Measurements from ENCODE around the gene PODXL2. TPM values are rescaled to one million over a fixed set of nuclear protein-coding genes. Genes with fewer than 3 reads are reported as not detected.

The PODXL2 gene
- total and polyA plus RNA-seq, 2 of the 8 experiments (the other 6 are each of a cell fraction or from before 2014, with no cell fraction given), result 27.6 to 31.6 TPM

- peaks cover 0 to 6% (median 1%) of the 10 kb centered on the region in 4 experiments; a peak in 1 of 7 replicates for H3K27me3 ChIP-seq (replicated peaks in 1 of 4; ENCODE audit: control insufficient read depth in 3 of 4, extremely low read depth in 1 of 4, insufficient read depth in 3 of 4, low read length in 3 of 4)
- peaks cover 0 to 20% of the 10 kb centered on the region in 2 experiments; a peak in 1 of 4 replicates for H3K79me2 ChIP-seq (ENCODE audit: control insufficient read depth in 1 of 2, insufficient read depth in 2 of 2, low read length in 2 of 2)
- H3K4me2 ChIP-seq (ENCODE audit: insufficient read depth in 1 of 2, low read depth in 2 of 2, low read length in 2 of 2), result peak overlapping the region; percentile 92 to 96
- CTCF ChIA-PET (ENCODE audit: partially characterized antibody), result interaction anchor here (0.7 to 9.2 kb wide), 3 partner anchors 10 to 32 kb away, joined by 3 to 77 read pairs (median 4); no protein-coding TSS in a partner anchor
- no peak overlapping the region for H3K27ac ChIP-seq (ENCODE audit: low read depth, low read length)
- no peak overlapping the region for H2BK5ac ChIP-seq (ENCODE audit: low read depth, low read length)
- no peak overlapping the region for H4K8ac ChIP-seq (ENCODE audit: extremely low read depth, insufficient read depth, low read length)
- peaks cover 14% of the 10 kb centered on the region for H3K79me1 ChIP-seq (ENCODE audit: low read depth, low read length)
- H3K23ac ChIP-seq (ENCODE audit: insufficient read length), result no peak overlapping the region
- H3K14ac ChIP-seq (ENCODE audit: insufficient read length), result no peak overlapping the region
- H2BK12ac ChIP-seq (ENCODE audit: low read depth, low read length), result no peak overlapping the region
- no peaks in the 10 kb centered on the region; a peak in 1 of 8 replicates for H3K36me3 ChIP-seq (ENCODE audit: control insufficient read depth in 2 of 4, insufficient read depth in 4 of 4, low read length in 3 of 4)
- POLR2A ChIA-PET (ENCODE audit: partially characterized antibody), result interaction anchor here (1.0 to 5.5 kb wide), 8 partner anchors 8 to 89 kb away, joined by 3 to 48 read pairs (median 4); partner anchors contain the start of gene MCM2
- no peak overlapping the region for H3K4ac ChIP-seq (replicated peaks; ENCODE audit: insufficient read length, low read depth, low read length)
- peak overlapping the region in 3 of 4 experiments; percentile 63 to 72 (median 67); a peak in 5 of 7 replicates for H3K9ac ChIP-seq (replicated peaks in 1 of 4; ENCODE audit: extremely low read depth in 1 of 4, low read depth in 3 of 4, low read length in 3 of 4)
- no peak for TF ChIP-seq MAX (IDR thresholded peaks at IDR 0.05)
- peak; percentile 32 for TF ChIP-seq KDM4A (IDR thresholded peaks at IDR 0.05; ENCODE audit: low read depth, low read length, severe bottlenecking)
- peak; percentile 29 for TF ChIP-seq ASH2L (IDR thresholded peaks at IDR 0.05; ENCODE audit: low read length)
- no peak for TF ChIP-seq NRF1 (IDR thresholded peaks at IDR 0.05; ENCODE audit: low read depth, low read length)
- no peak for TF ChIP-seq CHD1 (IDR thresholded peaks at IDR 0.05; ENCODE audit: low read depth, low read length)
- peak; percentile 17 for TF ChIP-seq TAF7 (optimal IDR thresholded peaks at IDR 0.05; ENCODE audit: borderline replicate concordance, low read depth, low read length)
- TF ChIP-seq PHF8 (conservative IDR thresholded peaks at IDR 0.05; ENCODE audit: low read depth, low read length), result peak; percentile 43; the same call in 1 of the 2 replicates
- TF ChIP-seq EZH2 (IDR thresholded peaks at IDR 0.05; ENCODE audit: low read depth, low read length, severe bottlenecking), result no peak
- H3K23me2 ChIP-seq (ENCODE audit: low read depth, low read length), result peaks cover 16% of the 10 kb centered on the region; the same call in 1 of the 2 replicates
- 0% methylated on average over 11 of the region's 41 CpGs; no CpG with 5 or more reads in 1 of the 2 experiments for WGBS, 2 experiments (ENCODE audit: extremely low coverage in 1 of 2, insufficient coverage in 1 of 2, insufficient read length in 1 of 2, insufficient replicate concordance in 2 of 2, low coverage in 1 of 2, low lambda C conversion rate in 2 of 2, missing lambda C conversion rate in 1 of 2)
- peak overlapping the region; percentile 68 to 81 (median 75) for H3K4me3 ChIP-seq (ENCODE audit: extremely low read depth in 1 of 4, insufficient read depth in 2 of 4, low read depth in 3 of 4, low read length in 4 of 4)
- no peak overlapping the region for H4K91ac ChIP-seq (replicated peaks; ENCODE audit: insufficient read length, low read length)
- no peak overlapping the region for H3K56ac ChIP-seq (replicated peaks; ENCODE audit: insufficient read length, low read depth, low read length)
- H2AK5ac ChIP-seq (ENCODE audit: low read depth, low read length), result no peak overlapping the region
- H2BK15ac ChIP-seq (ENCODE audit: low read length), result no peak overlapping the region
- H2BK120ac ChIP-seq (replicated peaks; ENCODE audit: low read depth, low read length), result no peak overlapping the region
- peak overlapping the region; percentile 7; the same call in 1 of the 2 replicates for H3K18ac ChIP-seq (ENCODE audit: extremely low read depth, low read length)
- FAIRE-seq (no peak), DNase-seq (ENCODE audit: low read depth in 1 of 2, low spot score in 2 of 2) (no peak)
- no peak overlapping the region for H2BK20ac ChIP-seq (ENCODE audit: low read length)
- H3K9me3 ChIP-seq (ENCODE audit: insufficient read depth in 2 of 2, low read depth in 1 of 2, low read length in 1 of 2), result no peaks in the 10 kb centered on the region
- H4K20me1 ChIP-seq (replicated peaks in 1 of 2; ENCODE audit: control insufficient read depth in 1 of 2, insufficient read depth in 2 of 2, low read length in 2 of 2), result peaks cover 5 to 14% of the 10 kb centered on the region in 2 experiments
- peaks cover 10 to 19% (median 14%) of the 10 kb centered on the region in 4 experiments for H3K4me1 ChIP-seq (replicated peaks in 1 of 4; ENCODE audit: control insufficient read depth in 3 of 4, insufficient read depth in 4 of 4, low read length in 3 of 4)
- H4K5ac ChIP-seq (ENCODE audit: insufficient read length, low read depth, low read length), result peak overlapping the region; percentile 19
- no peak overlapping the region for H2AFZ ChIP-seq (ENCODE audit: low read length)
Measured at GRCh38 chr3:127590282-127590592, 38.7 kb upstream of the PODXL2 start.

All from H1 (cell line).